Esophagus squamous epithelium (tissue), 4 donors: ENCODE measurements around the gene TNFRSF11A.

Experiments used
- POLR2A ChIP-seq, 4 donors: fragments of 450-650 bp; IDR thresholded peaks; one replicate each; pipeline ENCODE4 v1.6.1; 2017; ENCODE audit warnings: antibody characterized with exemption in 4 of 4, mild to moderate bottlenecking in 4 of 4, moderate library complexity in 3 of 4
- TF ChIP-seq, protein P1 (sequence below), 6 experiments: fragments of 450-650 bp in 4 of 6; fragments of 200-600 bp in 2 of 6; sonication (generic) in 2 of 6; IDR thresholded peaks; one replicate each; pipeline ENCODE4 v1.5.1; 2016 to 2019; ENCODE audit warnings: antibody characterized with exemption in 6 of 6, mild to moderate bottlenecking in 4 of 6, moderate library complexity in 4 of 6

GRCh38 chr18:62418258-62418657 is 93.1 kb downstream of the TNFRSF11A start:
- no peak for TF ChIP-seq POLR2A (IDR thresholded peaks at IDR 0.05)
- TF ChIP-seq, protein P1, sequence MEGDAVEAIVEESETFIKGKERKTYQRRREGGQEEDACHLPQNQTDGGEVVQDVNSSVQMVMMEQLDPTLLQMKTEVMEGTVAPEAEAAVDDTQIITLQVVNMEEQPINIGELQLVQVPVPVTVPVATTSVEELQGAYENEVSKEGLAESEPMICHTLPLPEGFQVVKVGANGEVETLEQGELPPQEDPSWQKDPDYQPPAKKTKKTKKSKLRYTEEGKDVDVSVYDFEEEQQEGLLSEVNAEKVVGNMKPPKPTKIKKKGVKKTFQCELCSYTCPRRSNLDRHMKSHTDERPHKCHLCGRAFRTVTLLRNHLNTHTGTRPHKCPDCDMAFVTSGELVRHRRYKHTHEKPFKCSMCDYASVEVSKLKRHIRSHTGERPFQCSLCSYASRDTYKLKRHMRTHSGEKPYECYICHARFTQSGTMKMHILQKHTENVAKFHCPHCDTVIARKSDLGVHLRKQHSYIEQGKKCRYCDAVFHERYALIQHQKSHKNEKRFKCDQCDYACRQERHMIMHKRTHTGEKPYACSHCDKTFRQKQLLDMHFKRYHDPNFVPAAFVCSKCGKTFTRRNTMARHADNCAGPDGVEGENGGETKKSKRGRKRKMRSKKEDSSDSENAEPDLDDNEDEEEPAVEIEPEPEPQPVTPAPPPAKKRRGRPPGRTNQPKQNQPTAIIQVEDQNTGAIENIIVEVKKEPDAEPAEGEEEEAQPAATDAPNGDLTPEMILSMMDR (IDR thresholded peaks at IDR 0.05): no peak
